Astrocyte of the cerebellum (primary cell): ENCODE data around the gene TNFSF12.

Source experiments
- DNase-seq: peaks from one replicate; pipeline ENCODE4 v3.0.0-alpha.2; 2011; ENCODE audit warnings: low read depth
- H3K4me3 ChIP-seq: 2 replicates; pipeline ENCODE4 v1.5.1; 2011; ENCODE audit warnings: mild to moderate bottlenecking, low read depth, low read length, moderate library complexity
- in situ Hi-C: cut with HindIII; loops from 2 replicates; pipeline ENCODE4 v1.10.0; 2017; ENCODE audit warnings: low sequenced_read_pairs
- TF ChIP-seq, protein P1 (sequence below): IDR thresholded peaks from 2 replicates; pipeline ENCODE4 v1.5.1; 2012; ENCODE audit warnings: low read length, low read depth, moderate library complexity, mild to moderate bottlenecking; ENCODE audit errors: missing control alignments

TNFSF12 gene

DNA sequence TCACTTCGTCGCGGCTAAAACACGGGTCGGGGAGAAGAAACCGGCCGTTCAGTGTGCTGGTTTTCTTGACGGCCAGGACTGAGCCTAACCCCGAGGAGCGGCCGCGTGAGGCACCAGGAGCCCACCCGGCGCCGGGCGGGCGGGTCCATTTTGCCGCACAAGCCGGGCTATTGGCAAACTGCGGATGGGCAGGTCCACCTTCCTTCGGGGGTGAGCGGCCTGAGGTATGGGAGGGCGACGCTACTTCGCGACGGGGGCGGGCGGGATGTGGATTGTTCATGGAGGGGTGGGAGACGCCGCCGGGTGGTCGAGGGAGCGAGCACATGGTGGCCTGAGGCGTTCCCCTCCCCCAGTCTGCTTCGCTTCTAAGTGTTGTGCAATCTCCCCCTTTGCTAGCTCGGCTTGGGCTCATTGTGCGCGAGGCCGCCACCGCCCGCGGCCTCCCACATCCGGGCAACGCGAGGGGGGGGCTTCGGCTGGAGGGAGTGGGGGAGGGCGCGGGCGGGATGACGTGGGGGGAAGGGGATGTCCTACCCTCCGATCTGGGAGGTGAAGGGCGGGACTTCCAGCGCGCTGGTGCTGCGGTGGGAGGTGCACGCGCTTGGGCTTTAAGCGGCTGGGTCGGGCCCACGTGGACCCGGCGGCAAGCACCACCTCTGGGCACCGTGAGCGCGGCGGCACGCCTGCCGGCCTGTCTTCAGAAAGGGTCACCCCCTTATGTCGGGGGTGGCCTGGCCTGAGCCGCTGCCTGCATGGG, 24.6 kb downstream of the TNFSF12 start:
- TF ChIP-seq, protein P1, sequence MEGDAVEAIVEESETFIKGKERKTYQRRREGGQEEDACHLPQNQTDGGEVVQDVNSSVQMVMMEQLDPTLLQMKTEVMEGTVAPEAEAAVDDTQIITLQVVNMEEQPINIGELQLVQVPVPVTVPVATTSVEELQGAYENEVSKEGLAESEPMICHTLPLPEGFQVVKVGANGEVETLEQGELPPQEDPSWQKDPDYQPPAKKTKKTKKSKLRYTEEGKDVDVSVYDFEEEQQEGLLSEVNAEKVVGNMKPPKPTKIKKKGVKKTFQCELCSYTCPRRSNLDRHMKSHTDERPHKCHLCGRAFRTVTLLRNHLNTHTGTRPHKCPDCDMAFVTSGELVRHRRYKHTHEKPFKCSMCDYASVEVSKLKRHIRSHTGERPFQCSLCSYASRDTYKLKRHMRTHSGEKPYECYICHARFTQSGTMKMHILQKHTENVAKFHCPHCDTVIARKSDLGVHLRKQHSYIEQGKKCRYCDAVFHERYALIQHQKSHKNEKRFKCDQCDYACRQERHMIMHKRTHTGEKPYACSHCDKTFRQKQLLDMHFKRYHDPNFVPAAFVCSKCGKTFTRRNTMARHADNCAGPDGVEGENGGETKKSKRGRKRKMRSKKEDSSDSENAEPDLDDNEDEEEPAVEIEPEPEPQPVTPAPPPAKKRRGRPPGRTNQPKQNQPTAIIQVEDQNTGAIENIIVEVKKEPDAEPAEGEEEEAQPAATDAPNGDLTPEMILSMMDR: no peak
- peak; percentile 80 for DNase-seq
- in situ Hi-C loops: no loop called here
- peak overlapping the region; percentile 97 for H3K4me3 ChIP-seq

DNA sequence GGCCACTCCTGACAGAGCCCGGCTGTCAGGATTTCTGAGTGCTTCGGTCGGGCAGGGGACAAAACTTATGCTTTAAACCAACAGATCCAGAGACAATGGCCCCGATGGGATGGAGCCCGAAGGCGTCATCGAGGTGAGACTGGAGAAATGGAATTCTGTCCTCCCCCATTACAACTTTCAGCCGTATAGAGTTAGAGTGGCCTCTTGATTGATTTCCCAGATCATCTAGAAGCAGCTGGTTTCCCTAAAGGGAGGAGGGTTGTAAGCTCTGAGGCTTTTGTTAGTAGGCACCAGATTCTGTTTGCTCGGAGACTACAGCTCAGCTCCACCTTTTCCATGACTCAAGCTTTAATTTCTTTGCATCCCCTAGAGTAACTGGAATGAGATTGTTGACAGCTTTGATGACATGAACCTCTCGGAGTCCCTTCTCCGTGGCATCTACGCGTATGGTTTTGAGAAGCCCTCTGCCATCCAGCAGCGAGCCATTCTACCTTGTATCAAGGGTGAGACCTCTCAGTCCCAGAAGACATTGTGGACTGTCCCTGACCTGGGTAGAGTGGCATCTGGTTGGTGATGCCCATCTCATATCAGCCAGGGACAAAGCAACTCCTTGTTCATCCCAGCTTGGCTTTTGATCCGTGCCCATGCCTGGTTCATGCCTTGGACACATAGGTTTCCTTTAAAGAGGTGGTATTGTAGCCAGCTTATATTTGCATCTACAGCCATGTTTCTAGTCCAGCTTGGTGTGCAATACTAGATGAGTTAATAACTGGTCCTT, 25.5 kb downstream of the TNFSF12 start:
- H3K4me3 ChIP-seq: peak overlapping the region; percentile 97
- DNase-seq: no peak
- TF ChIP-seq, protein P1: no peak
- in situ Hi-C loops: no loop called here

DNA sequence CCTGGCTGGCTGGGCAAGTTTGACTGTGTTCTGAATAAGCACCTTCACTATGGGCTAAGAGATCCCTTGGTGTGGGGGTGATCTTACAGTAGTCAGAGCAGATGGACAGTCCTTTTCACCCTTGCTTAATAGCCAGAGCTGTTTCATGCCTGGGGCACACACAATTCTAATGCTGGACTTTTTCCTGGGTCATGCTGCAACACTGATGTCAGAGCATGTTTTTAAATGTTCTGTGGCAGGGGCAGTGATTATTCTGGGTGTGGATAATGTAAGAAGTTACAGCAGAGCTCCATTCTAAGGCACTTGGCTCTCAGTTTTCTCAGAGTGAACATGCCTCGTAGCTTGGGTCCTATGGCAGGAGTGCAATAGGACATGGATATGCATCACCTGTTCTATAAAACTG, 26.6 kb downstream of the TNFSF12 start:
- DNase-seq: no peak
- in situ Hi-C loops: no loop called here
- TF ChIP-seq, protein P1: no peak
- H3K4me3 ChIP-seq: peak overlapping the region; percentile 97

DNA sequence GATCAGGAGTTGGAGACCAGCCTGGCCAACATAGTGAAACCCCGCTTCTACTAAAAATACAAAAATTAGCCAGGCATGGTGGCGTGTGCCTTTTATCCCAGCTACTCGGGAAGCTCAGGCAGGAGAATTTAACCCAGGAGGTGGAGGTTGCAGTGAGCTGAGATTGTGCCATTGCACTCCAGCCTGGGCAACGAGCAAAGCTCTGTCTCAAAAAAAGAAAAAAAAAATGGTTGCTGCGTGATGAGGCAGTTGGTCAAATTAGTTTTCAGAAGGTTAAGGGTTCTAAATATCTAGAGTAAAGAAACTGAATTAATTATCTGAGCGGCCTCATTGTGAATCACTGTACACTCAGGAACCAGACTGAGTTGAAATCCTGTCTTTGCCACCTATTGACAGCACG, 27.1 kb downstream of the TNFSF12 start:
- H3K4me3 ChIP-seq: no peak overlapping the region
- in situ Hi-C loops: no loop called here
- TF ChIP-seq, protein P1: no peak
- DNase-seq: no peak

DNA sequence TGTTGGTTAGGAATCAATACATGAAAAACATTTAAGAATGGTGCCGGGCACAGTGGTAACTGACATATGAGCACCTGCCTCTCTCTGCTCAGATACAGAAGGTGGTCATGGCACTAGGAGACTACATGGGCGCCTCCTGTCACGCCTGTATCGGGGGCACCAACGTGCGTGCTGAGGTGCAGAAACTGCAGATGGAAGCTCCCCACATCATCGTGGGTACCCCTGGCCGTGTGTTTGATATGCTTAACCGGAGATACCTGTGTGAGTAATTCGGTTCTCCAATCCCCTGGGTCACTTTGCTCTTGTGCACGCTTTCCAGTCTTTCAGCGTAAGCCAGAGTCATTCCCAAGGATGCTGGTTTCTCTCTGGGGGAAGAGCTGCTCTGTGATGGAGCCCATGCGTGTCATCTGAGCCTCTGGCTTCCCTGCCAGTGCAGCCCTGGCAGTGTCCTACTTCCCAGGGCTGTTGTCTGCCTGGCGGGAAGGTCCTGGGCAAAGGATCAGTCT, 27.6 kb downstream of the TNFSF12 start:
- no peak overlapping the region for H3K4me3 ChIP-seq
- in situ Hi-C loops: no loop called here
- no peak for DNase-seq
- TF ChIP-seq, protein P1: no peak

DNA sequence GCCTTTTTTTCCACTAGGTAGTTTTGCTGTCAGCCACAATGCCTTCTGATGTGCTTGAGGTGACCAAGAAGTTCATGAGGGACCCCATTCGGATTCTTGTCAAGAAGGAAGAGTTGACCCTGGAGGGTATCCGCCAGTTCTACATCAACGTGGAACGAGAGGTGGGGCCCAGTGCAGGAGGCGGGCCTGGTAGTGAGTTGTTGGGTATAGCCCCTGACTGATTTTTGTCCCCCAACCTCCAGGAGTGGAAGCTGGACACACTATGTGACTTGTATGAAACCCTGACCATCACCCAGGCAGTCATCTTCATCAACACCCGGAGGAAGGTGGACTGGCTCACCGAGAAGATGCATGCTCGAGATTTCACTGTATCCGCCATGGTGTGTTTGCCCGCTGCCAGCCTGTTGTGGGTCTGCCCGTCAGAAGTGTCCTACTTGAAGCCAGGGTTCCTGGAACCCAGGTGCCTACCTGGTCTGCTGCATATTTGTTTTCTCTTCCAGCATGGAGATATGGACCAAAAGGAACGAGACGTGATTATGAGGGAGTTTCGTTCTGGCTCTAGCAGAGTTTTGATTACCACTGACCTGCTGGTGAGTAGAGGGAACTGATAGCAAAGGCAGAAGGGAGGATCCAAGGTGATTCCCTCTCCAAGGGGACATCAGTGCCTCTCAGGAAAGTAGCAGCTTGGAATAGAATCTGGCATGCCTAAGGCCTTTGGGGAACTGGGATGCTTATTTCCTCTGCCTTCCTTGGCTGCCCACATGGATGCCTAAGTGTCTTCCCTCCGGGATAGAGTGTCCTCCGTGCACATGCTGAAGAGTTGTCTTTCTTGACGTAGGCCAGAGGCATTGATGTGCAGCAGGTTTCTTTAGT, 28.7 kb downstream of the TNFSF12 start:
- DNase-seq: no peak
- TF ChIP-seq, protein P1: no peak
- H3K4me3 ChIP-seq: no peak overlapping the region
- in situ Hi-C loops: no loop called here
